Lung microvascular endothelial cell (primary cell): Measurements from ENCODE around the gene BNC2. TPM values are rescaled to one million over a fixed set of nuclear protein-coding genes. Genes with fewer than 3 reads are reported as not detected.

Experiments
- DNase-seq, 2 donors: peaks; one replicate each; pipeline versions ENCODE4 v3.0.0 to v3.0.0-alpha.2; 2010; ENCODE audit warnings: low read depth in 2 of 2
- total RNA-seq: library from RNA; depleted of rRNA; stranded (reverse); fragments of >200 nt; gene quantifications from 2 replicates; pipeline ENCODE4 v1.2.1, GENCODE V29; 2014

BNC2 gene
- total RNA-seq, 1 donor from 2014 or later: 3.4 TPM

DNA sequence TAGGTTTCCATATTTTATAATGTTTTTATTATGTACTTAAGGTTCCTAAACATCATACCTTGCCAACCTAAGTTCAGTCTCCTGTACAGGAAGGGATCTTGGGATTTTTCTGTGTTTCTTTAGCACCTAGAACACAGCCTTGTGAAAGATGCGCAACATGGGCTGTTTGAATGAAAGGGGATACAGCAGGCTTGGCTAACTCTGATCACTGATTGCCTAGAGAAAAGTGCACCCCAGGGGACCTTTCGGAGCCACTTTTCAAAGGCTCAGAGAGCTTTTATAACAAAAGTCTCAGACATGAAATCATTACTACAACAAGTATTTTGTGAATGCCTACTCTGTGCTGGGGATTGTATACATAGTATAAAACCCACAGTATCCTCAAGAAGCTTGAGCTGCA, 261.6 kb downstream of the BNC2 start:
- no peak for DNase-seq

DNA sequence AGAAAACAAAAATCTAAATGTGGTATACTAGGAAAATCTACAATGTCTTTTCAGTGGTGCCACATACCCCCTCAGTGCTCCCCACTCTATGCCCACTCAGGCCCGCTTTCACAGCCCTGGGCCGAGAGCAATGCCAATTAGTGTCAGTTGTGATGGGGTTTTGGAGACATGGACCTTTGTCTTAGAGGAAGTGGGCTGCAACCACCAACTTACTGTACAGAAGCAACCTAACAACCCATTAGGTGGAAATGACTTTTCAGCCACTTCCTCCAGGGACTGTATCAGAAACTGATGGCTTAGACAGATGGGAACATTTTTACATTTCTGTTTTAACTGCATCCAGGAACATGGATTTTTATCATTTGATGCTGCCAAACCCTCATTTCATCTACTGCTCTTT, 268.0 kb downstream of the BNC2 start:
- no peak for DNase-seq

DNA sequence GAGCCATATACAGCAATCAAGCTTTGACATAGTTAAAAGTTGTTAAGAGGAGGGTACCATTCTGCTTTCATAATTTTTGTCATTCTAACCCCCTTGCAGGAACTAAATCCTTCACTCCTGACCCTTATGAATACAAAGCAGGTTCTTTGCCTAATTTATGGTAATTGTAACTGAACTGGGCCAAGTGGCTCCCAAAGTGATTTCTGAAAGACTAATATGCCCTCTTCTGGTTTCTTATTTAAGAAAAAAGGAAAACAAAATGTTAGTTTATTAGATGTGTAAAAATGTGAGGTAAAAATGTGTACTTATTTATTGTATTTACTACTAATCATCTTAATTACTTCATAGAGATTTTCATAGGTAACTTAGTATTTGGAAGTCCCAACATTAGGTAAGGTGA, 268.5 kb downstream of the BNC2 start:
- DNase-seq: no peak

DNA sequence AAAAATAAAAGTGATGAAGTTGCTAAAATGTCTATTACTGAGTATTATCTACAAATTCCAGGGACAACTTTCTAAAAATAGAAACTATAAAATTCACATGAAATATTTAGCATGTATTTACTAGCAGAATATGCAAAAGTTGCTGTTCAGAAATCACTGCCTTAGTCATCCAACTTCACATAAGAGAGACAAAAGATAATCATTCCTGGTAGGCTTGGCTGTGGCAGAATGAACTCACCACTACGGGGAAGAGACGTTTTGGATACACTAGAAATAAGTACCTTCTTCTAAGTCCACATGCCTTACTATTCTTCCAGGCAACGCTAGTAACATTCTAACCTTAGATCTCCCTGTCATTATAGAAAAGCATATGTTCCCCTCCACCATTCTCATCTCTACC, 272.2 kb downstream of the BNC2 start:
- no peak for DNase-seq

DNA sequence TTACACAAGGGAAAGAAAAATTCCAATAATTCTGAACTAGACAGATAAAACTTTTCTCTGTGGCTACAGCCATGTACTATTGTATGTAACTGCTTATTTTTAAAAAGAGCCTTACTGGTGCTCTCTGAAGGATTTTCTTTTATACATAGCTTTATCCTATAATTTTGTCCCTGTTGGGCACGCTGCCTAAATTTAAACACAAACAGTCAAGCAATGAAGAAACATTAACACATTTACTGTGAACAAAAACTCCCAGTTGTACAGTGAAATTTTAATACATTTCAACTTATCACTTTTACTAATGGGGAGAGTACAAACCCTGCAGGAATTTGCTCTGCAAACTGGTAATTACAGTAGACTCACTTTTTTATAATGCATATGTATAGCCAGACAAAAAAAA, 273.3 kb downstream of the BNC2 start:
- DNase-seq: no peak

DNA sequence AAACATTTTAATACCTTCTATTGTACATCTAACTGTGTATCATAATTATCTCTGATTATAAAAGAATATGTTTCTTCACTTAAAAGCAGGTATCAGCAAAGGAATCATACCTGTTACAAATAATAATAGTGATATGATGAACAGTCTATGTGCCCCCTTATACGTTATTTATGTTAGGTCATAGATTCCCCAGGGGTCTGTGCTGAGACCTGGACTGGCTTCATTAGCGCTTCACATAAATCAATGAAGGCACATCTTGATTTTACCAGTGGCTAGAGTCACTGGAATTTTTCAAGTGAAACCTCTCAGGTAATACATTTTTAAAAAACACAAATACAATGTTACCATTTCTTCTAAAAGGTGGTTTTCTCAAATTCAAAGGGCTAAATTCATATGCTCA, 275.2 kb downstream of the BNC2 start:
- no peak for DNase-seq

DNA sequence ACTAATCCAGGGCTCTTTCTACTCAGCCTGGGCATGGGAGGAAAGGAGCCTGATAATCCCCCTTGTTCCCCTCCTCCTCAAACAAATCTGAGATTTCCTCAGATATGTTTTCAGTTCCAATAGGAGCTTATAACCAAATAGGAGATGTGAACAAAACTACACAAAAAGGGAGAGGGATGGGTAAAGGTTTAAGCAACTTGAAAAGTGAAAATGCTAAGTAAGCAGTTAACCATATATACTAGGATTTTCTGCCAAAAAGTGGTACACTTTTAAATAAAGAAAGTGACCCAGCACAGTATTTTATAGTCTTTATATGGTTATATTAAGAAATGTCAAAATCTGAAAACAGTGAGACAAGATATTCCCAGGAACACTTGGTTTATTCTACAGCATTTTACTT, 275.7 kb downstream of the BNC2 start:
- no peak for DNase-seq

DNA sequence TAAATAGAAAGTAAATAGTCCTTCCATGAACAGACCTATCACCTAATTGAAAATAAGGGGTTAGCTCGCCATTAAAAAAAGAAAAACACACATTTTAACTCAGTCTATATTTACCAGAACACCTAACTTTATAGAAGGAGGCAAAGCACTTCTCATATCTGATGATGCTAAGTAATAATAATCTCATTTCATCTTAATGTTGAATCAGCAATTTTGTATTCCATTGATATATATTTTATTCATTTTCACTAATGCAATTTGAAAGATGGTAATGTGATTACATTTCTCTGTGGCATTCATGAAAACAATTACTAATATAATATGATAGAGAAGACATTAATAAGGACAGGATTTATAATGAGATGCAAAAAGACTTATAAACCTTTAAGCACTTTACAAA, 276.7 kb downstream of the BNC2 start:
- DNase-seq: no peak

DNA sequence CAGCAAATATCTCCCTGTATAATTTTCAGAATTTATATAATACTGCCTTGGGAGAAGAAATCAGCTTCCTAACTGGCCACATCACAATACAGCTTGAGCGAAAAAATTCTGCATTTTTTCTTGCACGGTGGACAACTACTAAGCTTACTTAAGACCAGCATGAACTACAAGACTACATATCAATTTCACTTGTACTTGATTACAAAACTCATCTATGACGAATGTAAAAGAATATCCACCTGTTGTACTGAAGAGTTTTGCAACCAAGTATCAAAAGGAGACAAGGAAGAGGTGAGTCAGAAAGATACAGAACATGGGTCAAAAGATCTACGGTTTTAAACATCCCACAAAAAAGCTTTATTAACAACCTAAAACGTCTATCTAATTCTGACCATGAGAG, 279.4 kb downstream of the BNC2 start:
- DNase-seq: no peak

DNA sequence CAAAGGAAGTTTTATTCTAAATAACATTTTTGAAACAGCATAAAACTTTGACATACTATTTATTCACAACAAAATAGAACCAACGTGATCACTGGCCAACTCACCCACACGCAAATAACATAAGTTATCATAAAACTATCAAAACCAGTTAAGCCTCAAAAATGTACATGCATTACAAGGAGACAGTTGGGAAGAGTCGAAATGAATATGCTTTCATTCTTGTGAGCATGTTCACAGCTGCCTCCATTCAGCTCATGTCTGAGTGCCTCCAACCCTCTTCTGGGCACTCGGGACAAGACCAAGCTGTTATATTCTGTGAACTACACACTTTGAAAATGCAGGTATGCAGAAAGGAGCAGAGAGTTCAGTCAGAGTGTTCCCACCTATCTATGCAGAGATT, 284.9 kb downstream of the BNC2 start:
- no peak for DNase-seq

DNA sequence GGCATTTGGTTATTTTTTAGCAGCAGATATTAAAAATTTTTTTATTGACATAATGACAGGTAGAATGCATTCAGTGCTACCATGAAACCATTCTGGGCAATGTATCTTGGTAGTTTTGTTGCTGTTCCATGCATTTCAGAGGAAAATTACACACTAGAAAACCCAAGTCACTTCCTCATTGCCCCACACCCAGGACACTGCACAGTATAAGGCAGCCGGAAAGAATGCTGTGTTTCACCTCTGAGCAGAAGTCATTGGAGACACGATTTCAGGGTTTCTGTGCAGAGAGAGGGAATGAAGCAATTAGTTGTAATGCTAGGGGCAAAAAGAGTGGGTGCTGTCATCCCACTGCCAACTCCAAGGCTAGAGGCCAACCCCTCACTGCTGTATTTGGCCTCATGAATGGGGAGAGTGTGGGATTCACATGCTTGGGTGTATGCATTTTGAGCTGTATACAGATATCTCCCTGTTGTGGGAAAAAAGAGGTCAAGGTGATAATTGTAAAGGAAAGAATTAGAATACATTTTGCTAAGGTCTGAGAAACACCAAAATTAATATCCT, 290.5 kb downstream of the BNC2 start:
- no peak for DNase-seq

DNA sequence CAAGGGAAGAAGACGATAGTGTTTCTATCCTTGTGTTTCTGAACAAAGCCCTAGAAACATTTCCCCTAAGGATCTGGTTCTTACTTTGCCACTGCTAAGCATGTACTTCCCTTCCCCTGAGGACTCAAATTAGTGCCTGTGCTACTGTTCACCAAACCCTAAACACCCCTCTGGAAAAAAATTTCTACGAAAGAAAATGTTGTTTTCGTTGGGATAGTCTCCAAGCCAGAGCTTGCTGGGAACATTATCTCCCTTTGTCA, 294.6 kb downstream of the BNC2 start:
- DNase-seq: no peak

DNA sequence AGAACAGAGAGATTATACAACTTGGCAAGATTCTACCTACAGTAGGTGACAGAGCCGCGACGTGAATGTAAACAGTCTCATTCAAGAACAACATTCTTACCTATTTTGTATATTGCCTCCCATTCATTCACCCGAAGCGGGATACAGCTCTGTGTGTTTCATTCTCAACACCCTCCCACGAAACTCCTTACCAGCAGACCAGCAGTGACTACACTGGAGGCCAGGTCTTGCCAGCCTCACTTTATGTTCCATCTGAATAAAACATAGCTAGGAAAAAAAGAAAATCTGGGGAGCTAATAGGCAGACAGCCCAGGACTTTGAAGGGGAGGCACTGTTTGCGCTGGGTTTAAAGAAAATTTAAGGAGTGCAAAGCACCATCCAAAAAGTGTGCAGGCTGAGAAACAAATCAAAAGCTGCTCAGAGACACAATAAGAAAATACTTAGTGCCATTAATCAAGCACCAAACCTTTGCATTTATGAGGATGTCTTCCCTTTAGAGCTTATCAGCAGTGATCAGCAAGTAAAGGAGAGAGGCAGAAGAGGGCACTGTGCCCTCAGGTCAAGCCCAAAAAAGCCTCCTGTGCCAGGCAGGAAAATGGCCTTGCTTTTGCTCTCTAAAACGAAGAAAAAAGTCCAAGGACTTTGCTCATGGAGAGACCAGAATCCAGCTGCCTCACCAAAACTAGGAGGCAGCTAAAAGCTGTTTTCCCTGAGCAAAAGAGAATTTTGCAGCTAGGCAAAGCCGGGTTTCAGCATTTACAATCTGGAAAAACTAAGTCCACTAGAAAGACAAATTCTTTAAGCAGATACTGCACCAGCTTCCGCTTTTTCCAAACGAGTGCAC, 295.1 kb downstream of the BNC2 start:
- peak in 1 of 2 donors; percentile 27 for DNase-seq

DNA sequence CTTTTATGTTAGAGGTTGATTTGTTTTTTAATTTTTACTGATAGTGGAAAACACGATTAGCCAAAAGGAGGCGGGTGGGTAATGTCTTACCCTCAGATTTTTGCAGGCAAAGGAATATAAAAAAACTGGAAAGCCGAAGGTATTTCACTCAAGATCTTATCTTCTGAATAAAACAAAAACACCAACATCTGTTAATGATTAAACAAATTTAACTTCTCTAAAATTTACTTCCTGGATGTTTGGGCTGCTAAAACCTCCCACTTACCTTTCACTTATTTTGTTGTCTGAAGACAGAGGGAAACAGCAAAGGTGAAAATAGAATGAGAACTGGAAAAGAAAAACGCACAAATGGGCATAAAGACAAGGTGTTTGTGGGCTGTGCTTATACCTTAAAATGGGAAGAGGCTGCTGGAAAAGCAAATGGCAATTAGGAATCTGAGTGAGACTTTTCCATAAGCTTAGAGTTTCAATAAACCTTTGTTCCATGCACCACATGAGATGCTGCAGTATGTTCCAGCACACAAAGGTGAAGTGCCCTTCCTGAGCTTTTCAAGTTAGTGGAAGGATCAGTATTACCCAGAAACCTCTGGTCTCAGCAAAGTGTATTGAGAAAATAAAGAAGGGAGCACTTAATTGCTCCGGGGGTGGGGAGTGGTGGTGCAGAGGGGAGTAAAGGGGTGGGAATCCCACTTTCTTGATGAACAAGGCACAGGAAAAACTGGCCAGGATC, 298.3 kb downstream of the BNC2 start:
- no peak for DNase-seq

DNA sequence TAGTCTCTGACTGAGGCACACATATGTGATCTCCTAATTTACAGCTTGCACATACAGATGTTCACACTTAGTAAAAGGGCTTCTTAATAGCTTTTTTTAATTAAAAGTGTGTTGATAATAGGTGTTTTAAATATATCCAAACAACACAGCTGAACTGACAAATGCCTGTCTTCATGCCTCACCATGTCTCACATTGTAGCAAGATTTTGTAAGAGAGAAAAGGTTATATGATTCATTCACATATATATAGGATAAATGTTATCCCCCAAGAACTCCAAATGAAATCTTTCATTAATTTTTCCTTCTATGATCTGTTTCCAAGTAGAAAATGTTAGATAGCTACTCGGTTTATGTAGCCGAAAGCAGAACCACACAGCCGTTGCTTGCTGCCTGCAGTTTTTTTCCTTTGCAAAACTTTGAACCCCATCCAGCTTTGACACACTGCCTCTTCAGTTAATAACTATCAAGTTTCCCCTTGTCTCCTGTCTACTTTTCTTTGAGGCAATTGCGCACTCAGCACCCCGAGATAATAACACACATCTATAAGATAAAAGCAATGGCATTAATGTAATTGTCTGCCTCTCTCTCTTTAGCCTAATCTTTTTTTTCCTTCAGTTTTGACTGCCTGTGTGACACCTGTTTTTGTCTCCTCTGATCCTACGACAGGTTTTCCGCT, 299.2 kb downstream of the BNC2 start:
- no peak for DNase-seq

DNA sequence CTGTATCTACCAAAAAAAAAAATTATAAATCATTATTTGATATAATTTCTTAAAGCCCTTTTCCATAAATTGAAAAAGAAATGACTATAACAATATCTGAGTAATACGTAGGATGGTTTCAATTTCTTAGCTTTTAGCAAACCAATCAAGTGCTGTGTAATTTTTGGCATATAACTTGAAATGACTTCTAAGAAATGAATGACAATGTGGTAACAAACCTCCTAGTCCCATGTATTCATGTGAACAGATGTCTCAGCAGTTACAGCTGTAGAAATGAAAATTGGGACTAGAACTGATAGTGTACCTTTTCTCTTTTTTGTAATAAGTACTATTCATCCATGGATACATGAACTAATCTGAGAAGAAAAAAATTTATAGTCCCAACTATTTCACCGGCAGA, 307.0 kb downstream of the BNC2 start:
- no peak for DNase-seq

DNA sequence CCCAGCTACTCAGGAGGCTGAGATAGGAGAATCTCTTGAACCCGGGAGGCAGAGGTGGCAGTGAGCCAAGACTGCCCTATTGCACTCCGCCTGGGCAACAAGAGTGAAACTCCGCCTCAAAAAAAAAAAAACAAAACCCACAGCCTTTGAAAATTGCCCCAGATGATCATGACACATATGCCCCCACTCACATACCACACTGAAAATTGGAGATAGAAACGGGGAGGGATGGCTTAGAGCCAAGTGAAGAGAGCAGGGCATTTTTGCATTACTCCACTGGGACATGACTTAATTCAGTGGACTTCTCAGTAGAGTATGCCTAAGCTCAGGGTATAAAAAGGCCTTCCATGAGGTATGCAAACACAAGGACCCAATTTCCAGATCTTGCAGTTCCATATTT, 309.3 kb downstream of the BNC2 start:
- no peak for DNase-seq

DNA sequence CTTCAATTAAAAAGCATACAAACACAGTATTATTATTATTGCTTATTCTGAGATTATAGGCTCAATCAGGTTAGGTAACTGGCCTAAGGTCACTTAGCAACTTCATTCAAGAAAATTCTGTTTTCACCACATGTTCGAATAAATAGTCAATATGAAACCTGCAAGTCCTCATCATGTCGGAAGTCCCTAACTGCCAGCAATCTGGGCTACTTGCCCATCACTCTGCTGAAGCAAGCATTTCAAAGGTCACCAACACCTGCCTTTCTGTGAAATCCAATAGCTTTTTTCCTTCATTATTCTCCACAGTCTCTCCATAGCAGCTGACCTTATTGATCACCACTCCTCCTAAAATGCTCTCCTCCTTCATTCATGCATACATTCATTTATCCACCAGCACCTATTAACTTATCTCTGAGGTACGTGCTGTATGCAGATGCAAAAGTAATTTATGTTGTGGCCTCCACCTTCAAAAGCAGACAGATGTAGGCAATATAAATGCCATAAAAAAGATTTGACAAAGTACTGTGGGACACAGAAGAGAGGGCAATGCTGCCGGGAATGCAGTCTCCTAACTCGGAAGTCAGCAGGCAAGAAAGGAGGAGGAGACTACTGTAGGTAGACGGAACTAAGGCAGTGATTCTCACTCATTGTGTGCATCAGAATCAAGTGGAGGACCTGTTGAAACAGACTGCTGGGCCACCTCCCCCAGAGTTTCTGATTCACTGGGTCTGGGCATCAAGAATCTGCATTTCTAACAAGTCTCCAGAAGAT, 310.9 kb downstream of the BNC2 start:
- DNase-seq: peak in 1 of 2 donors; percentile 14

DNA sequence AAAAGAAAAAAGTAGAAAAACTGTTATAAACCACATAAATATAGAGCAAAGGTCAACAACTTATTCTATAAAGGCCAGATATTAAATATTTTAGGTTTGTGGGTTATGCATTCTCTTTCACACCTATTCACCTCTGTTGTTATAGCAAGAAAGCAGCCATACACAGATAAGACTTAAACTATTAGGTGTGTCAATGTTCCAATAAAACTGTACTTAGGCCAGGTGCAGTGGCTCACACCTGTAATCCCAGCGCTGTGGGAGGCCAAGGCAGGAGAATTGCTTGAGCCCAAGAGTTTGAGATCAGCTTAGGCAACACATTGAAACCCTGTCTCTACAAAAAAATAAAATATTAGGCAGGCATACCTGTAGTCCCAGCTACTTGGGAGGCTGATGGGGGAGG, 314.7 kb downstream of the BNC2 start:
- no peak for DNase-seq

DNA sequence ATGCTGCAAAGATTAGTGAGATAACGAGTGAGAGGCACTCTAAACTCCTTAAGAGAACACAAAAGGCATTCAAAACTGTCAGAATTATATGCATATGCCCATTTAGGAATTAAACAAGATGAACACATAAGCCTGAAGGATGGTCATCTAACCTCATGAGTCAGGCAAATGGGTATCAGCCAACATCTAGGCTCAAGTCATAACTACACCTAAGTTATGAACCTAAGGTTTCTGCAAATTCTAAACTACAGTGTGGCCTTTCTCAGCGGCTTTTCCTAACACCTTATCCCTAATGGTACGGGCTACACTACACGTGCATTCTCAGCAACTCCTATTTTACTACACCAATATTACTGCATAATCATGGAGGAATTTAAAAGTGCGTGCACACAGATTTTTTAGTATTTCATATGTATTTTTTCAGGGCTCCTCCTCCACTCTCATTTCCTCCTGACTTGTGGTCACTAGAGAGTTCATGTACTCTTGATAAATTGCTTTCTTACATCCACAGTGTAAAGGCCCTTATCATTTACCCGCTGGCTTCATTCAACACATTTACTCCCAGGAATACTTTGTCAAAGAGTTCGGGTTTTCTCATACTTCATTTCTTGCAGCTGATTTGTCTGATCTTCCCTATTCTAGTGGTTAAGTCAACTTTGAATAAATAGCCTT, 316.5 kb downstream of the BNC2 start:
- no peak for DNase-seq

DNA sequence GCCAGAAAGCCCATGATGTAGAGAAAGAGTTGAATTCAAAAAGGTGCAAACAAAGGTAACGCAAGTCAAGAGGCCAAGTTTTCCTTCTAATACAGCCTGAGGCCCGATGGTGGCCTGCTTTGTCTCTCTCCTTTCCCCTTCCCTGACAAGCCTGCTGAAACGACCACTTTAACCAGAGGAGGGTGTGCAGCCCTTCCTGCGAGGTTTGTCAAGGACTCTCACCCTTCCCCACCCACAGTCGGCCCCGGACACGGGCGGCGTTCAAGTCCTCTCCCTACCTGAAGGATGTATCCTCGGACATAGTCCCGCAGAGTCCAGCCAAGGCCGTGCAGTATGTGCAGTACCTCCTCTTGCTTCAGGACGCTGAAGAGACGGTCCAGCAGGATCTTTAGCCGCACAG, 318.2 kb downstream of the BNC2 start:
- DNase-seq: no peak
